GM23338 (cell line): ENCODE measurements around the gene DDX20.

Experiments
- CTCF ChIP-seq, 2 experiments: fragments of 200-600 bp in 1 of 2; sonication (generic) in 1 of 2; conservative IDR thresholded peaks; 2 replicates each; pipeline versions ENCODE4 v1.5.1 to v1.6.1; 2016 to 2017; ENCODE audit warnings: antibody characterized with exemption in 2 of 2, low read depth in 2 of 2, mild to moderate bottlenecking in 2 of 2, moderate library complexity in 1 of 2
- EZH2 ChIP-seq: fragments of 200-600 bp; sonication (generic); IDR thresholded peaks from one replicate; pipeline ENCODE4 v1.8.0; 2017; ENCODE audit warnings: antibody characterized with exemption, mild to moderate bottlenecking, low read depth; ENCODE audit not compliant: unreplicated experiment
- EZH2phosphoT487 ChIP-seq: fragments of 200-600 bp; sonication (generic); IDR thresholded peaks from one replicate; pipeline ENCODE4 v1.8.1; 2018; ENCODE audit warnings: antibody characterized with exemption; ENCODE audit not compliant: unreplicated experiment
- REST ChIP-seq: IDR thresholded peaks from one replicate; pipeline ENCODE4 v1.6.1; 2018; ENCODE audit warnings: antibody characterized with exemption; ENCODE audit not compliant: unreplicated experiment

- TF ChIP-seq EZH2phosphoT487 (no peak), CTCF (conservative IDR thresholded peaks at IDR 0.05; ENCODE audit: low read depth in 2 of 2) (peak; percentile 28 to 57; a peak in 3 of 4 replicates), REST (no peak), EZH2 (no peak)
Measured at GRCh38 chr1:111801071-111801850, 45.6 kb downstream of the DDX20 start.
